NCI-H774 (cell line): ENCODE data around the gene GRB10.

ENCODE experiments used
- DNase-seq: peaks from one replicate; lab custom pipeline; 2025; lab: John Stamatoyannopoulos, UW

The GRB10 gene

DNA sequence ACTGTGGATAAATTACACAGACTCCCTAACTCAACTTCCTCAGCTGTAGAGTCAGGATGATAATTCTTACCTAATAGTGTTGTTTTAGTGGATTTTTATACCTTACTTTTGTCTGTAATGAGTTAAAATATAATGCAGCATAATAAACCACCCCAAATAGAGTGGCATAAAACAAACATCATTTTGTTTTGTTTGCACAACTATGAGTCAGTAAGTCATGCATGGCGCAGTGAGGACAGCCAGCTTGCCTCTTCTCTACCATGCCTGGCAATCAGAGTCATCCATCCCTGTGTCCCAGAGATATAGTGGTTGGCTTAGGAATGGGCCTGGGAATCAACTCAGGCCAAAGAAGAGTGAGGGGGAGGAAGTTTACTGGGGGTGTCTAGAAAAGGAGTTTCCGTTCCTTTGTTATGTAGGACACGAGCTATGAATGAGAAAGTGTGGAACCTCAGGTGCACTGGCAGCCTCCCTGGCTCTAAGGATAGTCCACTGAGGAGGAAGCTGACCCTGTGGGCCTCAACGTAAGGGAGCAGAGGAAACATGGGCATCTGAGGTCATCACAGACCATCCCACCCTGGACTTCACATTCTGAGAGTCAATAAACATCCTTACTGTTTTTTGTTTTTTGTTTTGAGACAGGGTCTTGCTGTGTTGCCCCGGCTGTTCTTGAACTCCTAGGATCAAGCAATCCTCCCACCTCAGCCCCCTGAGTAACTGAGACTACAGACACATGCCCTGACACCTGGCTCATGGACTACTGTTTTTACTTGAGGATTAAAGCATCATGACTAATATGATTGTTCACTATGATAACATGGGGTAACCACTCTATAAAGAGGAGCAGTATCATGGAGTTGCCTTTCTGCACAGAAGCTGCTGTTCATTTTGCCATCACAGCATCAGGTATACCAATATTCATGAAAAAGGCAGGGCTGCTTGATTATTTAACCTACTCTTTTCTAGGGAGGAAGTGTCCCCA is 21.0 kb upstream of the GRB10 start:
- DNase-seq, result peak; percentile 24

DNA sequence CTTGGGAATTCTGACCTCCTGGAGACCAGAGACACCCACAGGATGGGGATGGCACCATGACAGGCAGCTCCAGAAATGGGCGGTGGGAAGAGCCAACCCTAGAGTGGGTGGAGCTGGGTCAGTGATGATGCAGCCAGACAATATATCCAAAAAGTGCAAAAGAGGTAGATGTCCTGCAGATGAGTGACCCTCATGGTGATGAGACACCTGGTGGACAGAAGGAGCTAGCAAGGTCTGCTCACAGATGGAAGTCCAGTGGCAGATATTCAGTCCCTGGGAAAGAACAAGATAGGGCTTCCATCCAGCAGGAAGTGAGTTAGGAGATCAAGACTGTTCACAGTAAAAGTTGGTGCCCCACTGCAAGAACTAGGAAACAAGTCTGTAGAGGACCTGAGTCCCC is 19.2 kb upstream of the GRB10 start:
- no peak for DNase-seq

DNA sequence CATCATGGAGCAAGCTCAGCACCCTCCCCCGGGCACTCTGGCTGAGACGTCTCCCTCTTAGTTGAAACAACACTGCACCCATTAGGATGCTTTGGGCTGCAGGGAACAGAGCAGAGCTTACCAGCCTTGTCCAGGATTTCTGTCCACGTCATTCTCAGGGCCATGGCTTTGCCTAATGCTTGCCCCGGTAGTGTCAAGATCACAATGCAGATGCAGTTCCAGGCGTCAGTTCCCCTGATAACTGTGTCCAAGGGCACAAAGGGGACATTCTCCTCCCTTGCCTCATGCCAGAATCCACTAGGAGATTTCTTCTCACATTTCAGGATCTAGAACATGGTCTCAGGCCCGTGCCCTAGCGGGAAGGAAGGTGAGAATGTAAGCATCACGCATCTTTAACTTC is 17.2 kb upstream of the GRB10 start:
- no peak for DNase-seq

DNA sequence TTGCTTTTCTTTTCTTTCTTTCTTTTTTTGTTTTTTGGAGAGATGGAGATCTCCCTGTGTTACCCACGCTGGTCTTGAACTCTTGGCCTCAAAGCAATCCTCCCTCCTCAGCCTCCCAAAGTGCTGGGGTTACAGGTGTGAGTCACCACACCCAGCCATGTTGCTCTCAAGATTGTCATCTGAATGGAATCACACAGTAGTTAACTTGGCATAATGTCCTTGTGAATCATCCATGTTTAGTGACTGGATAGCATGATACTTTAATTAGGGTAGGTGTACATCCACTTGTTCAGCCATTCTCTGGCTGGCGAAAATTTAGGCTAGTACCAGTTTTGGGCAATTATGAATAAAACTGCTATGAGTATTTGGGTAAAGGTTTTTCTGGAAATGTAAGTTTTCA is 15.4 kb upstream of the GRB10 start:
- DNase-seq, result no peak

DNA sequence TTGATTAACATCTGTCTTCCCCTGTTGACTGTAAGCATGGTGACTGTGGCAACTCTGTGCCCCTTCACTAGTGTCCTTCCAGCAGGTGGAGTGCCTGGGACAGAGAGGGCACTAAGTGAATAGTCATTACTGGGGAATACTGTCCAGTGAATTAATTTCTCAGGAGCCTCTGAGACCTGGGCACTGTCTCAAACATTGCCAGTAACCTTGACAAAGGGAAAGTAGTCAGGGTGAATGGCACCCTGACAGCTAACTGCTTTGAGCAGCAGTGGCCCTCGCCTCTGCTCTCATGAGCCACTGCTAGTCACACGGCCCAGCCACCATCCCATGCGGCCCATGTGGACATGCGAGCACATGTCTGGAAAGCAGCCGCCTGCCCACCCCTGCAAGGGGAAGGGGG is 13.1 kb upstream of the GRB10 start:
- DNase-seq, result no peak

DNA sequence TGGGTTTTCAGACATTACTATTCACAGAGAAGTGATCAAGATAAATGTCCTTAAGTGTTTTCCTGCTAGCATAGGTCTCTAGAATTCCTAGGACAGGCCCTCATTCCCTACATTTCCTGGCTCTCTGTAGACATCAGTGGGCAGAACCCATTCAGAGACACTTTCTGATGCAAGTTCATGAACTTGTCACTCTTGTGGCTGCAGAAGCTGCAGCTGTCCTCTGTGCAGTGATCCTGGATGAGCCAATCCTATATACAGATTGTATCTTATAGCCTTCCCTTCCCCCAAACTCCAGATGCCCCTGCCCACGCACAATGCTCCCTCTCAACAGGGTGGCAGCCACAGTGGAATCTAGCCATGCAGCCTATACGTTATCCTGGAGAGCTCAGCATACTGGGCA is 12.6 kb upstream of the GRB10 start:
- DNase-seq, result no peak

DNA sequence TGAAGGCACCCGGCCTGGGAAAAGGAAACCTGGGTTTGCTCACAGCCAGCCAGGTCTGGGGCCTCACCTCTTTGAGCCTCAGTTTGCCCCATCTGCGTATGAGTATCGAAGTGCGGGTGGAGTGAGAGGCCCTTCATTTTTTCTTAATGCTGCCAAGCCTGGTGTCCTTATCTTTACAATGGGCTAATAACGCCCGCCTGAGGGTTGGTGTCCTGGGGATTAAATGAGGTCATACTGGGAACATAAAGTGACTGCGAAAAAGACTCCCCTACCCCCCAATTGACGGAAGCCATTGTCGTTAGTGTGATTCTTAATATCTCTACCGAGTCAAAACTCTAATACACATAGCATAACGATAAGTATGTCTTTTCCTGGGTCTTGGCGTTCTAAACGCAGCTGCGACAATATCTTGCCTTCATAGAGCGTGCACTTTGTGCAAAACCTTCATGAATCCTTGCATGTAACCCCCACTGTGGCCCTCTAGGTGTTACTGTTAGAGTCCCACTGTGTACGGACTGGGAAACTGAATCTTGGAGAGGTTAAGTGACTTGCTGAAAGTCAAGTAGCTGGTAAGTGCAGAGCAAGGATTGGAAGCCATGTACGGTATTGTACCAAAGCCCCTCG is 11.4 kb upstream of the GRB10 start:
- DNase-seq, result no peak

DNA sequence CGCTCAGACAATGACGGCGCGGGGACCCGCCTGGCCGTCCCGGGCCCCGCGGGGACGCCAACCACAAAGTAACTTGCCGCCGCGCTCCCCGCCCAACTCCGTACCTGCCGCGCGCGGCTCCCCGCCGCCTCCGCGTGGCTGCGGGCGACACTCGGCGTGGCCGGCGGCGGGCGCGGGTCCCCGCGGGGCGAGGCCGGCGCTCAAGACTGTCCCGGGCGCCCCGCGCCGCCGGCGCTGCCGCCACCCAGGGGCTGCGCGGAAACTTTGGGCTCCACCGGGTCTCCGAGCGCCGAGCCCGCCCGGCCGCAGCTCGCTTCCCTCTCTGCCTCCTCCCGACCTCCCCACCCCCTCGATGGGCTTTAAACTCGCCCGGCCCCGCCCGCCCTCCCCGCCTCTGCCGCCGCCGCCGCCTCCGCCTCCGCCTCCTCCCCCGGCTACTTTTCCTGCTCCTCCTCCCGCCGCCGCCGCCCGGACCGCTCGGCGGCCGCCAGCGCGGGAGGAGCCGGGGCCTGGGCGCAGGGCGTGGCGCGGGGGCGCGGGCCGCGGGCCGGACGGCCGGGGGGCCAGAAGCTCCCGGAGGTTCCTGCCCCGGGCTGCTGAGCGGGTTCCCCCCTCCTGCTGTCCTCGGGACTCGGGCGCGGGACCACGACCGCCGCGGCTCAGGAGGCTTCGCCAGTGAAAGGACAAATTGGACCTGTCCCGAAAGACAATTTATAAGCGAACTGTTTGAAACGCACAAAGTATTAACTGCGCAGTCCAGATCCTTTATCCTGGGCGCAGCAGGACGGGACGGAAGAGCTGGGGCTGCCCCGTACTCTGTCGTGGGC is 10.6 kb upstream of the GRB10 start:
- peak; percentile 32 for DNase-seq

DNA sequence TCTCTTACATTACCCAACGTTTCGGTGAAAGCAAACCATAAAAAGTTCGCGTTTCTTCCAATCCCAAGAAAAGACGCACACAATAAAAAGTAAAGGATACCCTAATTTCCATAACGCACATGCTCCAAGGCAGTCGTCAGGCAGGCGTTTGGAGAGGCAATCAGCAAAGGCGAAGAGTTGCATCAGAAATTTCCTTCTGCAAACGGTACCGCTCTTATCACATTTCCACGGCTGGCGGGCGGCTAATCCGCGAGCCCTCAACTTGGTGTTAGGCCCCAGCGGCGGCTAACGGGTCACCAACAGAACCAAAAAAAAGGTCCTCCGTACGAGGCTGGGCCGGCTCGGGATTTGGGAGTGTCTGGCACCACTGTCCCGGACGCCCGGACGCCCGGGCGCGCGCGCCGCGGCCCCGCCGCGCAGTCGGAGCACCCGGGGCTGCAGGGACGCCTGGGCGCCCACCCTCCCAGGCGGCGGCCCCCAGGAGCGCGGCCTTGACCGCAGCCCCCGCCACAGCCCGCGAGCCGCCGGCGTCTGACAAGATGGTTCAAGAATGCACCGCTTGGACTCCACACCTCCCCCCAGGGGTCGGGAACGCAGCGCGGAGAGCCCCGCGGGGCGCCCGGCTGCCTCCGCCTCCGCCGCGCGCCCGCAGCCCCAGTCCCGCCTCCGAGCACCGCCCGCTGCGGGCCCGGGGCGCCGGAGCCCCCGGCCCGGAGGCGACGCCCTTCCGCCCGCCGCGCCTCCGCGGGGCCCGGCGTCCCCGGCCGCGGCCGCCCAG is 9.8 kb upstream of the GRB10 start:
- DNase-seq, result no peak

DNA sequence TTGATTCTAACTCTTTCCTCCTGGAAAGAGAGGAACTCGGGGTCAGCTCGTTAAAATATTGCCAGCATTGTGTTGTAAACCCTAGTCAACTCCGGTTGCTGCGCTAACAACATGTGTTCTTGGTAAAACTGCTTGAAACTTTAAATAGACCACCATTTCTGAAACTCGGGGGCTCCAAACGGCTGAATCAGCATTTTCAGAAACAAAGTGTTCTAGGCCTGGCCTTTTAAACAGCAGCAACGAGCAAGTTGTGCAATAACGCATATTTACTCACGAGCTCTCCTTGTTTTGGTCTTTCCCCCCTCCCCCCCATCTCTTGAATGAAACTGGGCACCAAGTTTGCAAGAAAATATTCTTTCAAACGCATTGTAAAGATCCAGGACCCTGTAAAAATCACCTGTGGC is 9.2 kb upstream of the GRB10 start:
- DNase-seq, result no peak

DNA sequence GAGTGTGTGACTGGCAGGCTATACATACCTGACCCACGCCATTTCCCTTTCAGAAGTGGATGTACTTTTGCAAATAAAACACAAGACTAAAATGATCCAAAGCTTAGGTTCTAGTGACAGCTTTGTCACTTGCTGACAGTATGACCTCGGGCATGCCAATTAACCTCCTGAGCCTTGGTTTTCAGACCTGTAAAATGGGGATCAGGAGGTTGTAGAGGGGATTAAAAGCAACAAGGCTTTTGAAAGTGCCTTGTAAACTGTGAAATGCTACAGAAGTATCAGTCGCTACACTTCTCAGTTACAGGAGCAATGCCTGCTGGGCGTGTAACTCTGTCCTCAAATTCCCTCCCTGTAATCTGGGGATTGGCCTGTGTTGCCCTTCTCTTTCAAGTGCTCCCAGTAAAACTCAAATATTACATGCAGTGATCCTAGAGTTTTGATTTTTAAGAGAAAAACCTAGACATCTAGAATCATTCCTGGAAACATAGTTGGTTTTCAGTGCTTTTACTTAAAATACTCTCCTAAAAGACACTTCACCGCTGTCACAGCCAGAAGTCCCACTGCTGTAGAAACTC is 8.8 kb upstream of the GRB10 start:
- no peak for DNase-seq

DNA sequence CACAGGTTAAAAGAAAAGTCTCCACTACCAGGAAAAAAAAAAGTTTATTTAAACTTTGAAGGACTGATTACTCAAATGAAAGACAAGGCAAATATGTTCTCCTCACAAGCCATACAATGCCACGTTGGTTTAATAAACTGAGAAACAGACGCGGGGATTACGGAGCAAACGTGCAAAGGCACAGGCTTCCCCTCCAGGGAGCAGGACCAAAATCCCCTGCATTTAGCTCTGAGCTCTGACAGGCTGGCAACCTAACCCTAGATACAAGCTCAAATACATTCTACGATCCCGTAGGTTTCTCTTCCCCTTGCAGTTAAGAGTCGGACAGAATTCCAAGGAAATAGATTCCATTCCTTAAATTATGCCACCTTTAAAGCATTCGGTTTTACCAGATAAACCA is 7.7 kb upstream of the GRB10 start:
- DNase-seq, result no peak

DNA sequence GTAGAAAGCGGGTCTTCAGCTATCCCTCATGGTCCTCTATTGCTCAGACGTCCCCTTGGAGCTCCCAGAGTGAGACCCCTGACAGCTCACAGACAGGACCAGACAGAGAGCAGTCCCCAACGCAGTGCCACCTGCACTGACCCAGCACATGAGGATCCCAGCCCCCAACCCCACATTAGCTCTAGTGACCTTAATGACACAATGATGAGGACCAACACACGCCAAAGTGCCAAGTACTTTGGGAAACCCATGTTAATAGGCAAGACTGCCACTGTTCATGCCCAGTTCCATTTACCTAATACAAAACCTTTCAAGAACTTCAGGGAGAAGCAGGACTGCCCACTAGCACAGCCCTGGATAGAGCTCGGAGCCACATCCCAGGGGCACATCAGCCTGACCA is 5.7 kb upstream of the GRB10 start:
- no peak for DNase-seq

DNA sequence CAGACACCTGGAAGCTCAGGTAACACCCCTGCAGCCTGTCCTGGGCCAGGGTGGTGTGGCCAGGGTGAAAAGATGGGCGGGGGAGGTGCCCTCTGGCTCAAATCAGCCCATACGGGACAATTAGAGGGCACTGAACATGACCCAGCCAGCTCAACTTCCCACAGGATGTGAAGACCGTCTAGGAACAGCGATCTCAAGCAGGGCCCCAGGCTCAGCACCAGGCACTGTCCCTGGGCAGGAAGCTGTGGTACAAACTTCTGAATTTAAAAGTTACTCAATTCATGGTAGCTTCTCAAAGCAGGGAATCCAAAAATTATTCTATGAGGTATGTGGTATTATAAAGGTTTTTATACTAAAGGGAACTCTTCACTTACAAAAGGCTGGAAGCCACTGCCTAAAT is 5.1 kb upstream of the GRB10 start:
- no peak for DNase-seq

DNA sequence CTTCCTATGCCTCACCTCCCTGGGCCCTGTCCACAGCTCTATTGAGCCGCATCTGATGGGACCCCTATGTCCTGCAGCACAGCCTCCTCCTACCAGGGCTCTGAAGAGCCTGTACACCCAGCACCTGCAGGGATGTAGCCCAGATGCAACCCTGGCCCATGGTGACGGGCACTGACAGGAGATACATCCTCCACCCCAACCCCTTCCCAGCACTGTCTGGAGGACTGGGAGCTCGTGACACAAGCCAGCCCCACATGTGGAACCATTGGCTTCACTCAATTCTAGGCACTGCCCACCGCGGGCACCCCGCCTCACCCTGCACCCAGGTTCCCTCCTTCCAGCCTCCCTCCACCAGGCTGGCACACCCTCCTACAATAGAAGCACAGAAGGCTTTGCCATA is 2.6 kb upstream of the GRB10 start:
- no peak for DNase-seq

DNA sequence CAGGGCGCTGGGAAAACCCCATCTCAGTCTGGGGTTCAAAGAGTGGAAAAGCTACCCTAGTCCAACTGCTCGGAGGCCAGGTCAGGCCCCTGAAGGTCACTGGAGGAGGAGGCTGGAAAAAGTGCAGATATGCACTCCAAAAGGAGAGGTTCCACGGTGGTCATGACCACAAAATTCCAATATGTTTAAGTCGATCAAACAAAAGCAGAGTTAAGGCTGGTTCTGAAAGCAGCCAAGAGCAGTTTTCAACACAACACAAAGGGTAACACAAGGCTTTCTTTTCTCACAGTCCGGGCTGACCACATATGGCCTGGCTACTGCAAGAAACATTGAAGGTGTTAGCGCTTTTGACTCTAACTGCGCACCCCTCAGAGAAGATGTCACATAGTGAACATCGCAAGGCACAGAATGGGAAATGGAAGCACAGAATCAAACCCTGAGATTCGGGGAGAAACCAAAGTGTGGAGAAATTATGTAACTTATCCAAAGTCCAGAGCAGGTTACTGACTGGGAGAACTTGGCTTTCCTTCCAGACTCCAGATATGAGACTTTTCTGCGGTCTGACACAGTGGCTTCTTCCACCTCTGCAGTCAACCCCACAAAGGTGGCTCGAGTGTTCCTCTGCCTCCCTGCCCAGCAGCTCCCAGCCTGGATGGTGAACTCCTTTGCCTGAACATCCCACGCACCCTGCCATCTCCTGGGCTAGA is 1.3 kb upstream of the GRB10 start:
- DNase-seq, result no peak

DNA sequence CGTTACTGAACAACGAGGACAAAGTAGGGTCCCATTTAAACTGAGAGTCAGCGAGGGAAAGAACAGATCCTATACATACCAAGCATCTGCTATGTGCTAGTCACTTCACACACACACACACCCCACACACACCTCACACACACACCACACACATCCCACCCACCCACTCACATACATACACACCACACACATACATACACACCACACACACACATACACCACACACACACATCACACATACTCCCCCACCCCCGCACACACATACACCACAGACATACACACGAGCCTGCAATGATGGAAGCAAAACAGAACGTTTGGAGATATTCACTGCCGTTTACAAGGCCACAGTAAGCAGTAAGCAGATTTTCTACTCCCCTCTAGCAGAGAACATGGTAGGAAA is 607 bp upstream of the GRB10 start:
- no peak for DNase-seq

DNA sequence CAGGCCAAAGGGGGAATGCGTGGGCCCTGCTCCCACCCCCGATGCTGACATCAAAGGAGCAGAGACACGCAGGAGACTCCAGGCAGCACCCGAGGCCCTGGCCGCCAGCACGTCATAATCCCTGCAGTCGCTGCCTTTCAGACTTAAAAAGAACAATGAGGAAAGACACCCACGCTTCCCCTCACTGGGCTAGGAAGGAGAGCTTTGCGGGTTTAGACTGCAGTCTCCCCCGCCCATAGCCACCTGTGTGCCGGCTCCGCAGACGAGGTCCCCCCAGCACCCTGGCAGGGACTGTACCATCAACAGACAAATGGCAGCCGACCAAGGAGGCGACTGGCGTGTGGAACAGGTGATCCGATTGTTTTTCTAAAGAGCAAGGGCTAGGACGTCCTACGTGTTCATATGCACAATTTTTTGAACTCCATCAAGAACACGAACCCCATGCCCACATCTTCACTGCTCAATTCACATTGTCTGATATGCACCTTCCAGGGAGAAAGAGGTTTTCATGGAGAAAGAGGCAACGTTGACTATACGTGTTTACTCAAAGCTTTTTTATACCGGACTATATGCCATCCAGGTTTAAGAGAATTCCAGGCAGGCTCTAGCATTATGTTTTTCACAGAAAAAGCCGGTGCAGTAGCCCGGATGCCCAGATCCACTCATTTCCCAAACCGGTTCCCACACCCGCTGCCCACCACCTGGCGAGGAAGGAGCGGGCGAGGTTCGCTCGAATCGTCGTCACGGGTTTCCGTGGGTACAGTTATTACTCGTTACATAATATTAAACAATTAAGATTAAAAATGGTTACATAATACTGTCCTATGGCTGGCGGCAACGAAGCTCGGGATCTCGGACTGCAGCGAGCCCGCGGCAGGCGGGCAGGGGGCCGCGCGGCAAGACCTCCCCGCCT is 1.1 kb downstream of the GRB10 start:
- DNase-seq, result no peak

DNA sequence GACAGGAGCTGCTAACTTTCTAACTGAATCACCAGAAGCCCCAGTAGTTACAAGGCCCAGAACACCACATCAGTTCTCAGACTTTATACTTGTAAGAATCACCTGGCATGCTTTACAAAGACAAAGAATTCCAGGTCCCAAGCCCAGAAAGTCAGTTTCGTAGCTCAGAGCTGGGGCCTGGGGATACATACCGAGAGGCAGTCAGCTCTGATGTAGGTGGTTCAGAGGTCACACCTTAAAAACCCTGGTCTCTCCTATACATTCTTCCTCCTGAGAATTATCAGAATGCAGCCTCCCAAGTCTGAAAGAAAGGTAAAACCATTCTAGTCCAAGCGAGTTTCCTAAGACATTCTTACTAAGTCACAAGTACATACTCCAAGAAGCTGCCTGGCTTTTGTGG is 2.3 kb downstream of the GRB10 start:
- no peak for DNase-seq

DNA sequence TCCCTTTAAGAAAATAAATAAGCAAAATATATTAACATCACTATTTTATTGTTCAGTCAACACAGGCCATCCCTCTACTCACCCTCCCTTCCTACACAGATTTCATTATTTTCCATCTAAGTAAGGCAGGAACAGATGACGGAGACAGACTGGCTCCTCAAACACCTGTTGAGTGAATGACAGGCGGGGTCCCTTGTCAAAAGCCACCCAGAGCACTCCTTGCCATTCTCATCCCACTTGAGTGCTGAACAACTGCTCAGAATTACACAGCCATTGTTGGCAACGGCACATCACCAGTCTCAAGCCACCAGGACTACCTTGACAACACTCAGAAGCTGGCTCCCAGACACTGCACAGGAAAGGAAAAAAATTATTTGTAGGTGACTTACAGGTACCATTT is 3.3 kb downstream of the GRB10 start:
- no peak for DNase-seq
